Fibroblast of lung (primary cell): ENCODE measurements around the gene SORCS2.

ENCODE experiments used
- EZH2 ChIP-seq: IDR thresholded peaks from 2 replicates; pipeline ENCODE4 v1.5.1; 2012; ENCODE audit warnings: low read length, control low read depth, mild to moderate bottlenecking; ENCODE audit errors: missing control alignments
- TF ChIP-seq, protein P1 (sequence below), 2 donors: IDR thresholded peaks in 1 of 2; conservative IDR thresholded peaks in 1 of 2; 1 replicate in 1 of 2; 2 replicates in 1 of 2; pipeline ENCODE4 v1.5.1; 2011 to 2012; ENCODE audit warnings: low read length in 2 of 2, control low read depth in 1 of 2, inconsistent platforms in 1 of 2, low read depth in 1 of 2, mild to moderate bottlenecking in 1 of 2

DNA sequence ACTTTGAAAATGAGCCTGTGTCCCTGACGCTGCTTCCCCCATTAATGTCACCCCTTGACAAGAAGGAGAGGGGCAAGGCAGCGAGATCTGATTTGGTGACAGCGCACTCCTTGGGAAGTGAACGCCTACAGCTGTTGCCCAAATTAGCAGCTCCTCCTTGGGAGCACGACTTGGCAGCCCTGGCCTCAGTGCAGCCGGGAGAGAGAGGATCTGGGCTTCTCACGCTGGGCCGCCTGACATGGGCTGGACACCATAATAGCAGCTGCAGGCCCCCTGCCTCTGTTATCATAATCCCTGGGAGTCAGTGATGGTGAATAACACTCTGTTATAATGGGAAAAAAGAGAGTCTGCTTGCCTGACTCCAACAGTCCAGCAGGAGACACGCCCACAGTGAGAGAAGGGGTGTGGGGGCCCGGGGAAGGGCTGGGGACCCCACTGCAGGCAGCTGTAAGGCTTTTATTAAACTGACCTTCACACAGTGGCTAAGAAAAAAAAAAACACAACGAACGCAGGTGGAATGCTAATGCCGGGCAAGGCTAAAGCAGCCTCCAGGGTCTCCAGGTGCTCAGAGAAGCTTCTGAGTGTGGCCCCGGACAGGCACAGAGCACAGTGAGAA, 169.1 kb downstream of the SORCS2 start:
- TF ChIP-seq, protein P1, sequence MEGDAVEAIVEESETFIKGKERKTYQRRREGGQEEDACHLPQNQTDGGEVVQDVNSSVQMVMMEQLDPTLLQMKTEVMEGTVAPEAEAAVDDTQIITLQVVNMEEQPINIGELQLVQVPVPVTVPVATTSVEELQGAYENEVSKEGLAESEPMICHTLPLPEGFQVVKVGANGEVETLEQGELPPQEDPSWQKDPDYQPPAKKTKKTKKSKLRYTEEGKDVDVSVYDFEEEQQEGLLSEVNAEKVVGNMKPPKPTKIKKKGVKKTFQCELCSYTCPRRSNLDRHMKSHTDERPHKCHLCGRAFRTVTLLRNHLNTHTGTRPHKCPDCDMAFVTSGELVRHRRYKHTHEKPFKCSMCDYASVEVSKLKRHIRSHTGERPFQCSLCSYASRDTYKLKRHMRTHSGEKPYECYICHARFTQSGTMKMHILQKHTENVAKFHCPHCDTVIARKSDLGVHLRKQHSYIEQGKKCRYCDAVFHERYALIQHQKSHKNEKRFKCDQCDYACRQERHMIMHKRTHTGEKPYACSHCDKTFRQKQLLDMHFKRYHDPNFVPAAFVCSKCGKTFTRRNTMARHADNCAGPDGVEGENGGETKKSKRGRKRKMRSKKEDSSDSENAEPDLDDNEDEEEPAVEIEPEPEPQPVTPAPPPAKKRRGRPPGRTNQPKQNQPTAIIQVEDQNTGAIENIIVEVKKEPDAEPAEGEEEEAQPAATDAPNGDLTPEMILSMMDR (conservative IDR thresholded peaks at IDR 0.05 in 1 of 2, IDR thresholded peaks at IDR 0.05 in 1 of 2; ENCODE audit: low read depth in 1 of 2, low read length in 2 of 2), result no peak
- TF ChIP-seq EZH2, result no peak
